Smooth muscle cell (in vitro differentiated cells): ENCODE measurements around the gene LAMB3. TPM values are rescaled to one million over a fixed set of nuclear protein-coding genes. Genes with fewer than 3 reads are reported as not detected.

Experiments
- DNase-seq: peaks from one replicate; lab custom pipeline; 2025; ENCODE audit not compliant: unreplicated experiment; lab: John Stamatoyannopoulos, UW
- H2AFZ ChIP-seq: fragments of 200-600 bp; sonication (generic); 2 replicates; pipeline ENCODE4 v1.6.0; 2016; ENCODE audit warnings: antibody characterized with exemption, low read depth, mild to moderate bottlenecking
- H3F3A ChIP-seq: fragments of 200-600 bp; sonication (generic); 2 replicates; pipeline ENCODE4 v1.6.0; 2017; ENCODE audit warnings: antibody characterized with exemption, low read depth
- H3K27ac ChIP-seq: fragments of 200-600 bp; sonication (generic); 2 replicates; pipeline ENCODE4 v1.5.1; 2016; ENCODE audit warnings: low read depth, mild to moderate bottlenecking
- H3K27me3 ChIP-seq: fragments of 200-600 bp; sonication (generic); 2 replicates; pipeline ENCODE4 v1.6.1; 2016; ENCODE audit warnings: low read depth, mild to moderate bottlenecking
- H3K36me3 ChIP-seq: fragments of 200-600 bp; sonication (generic); 2 replicates; pipeline ENCODE4 v1.5.1; 2016; ENCODE audit warnings: low read depth
- H3K4me1 ChIP-seq: fragments of 200-600 bp; sonication (generic); 2 replicates; pipeline ENCODE4 v1.5.1; 2016; ENCODE audit warnings: low read depth
- H3K4me2 ChIP-seq: fragments of 200-600 bp; sonication (generic); 2 replicates; pipeline ENCODE4 v1.6.0; 2016; ENCODE audit warnings: mild to moderate bottlenecking
- H3K4me3 ChIP-seq: fragments of 200-600 bp; sonication (generic); 2 replicates; pipeline ENCODE4 v1.5.1; 2016; ENCODE audit warnings: mild to moderate bottlenecking
- H3K79me2 ChIP-seq: fragments of 200-600 bp; sonication (generic); 2 replicates; pipeline ENCODE4 v1.6.0; 2016; ENCODE audit warnings: low read depth, mild to moderate bottlenecking
- H3K9ac ChIP-seq: fragments of 200-600 bp; sonication (generic); 2 replicates; pipeline ENCODE4 v1.6.0; 2016; ENCODE audit warnings: low read depth
- H3K9me3 ChIP-seq: fragments of 200-600 bp; sonication (generic); replicated peaks from 2 replicates; pipeline ENCODE4 v1.5.1; 2016; ENCODE audit warnings: low read depth
- H4K20me1 ChIP-seq: fragments of 200-600 bp; sonication (generic); 2 replicates; pipeline ENCODE4 v1.6.0; 2016; ENCODE audit warnings: low read depth
- WGBS: methylation state at CpG from one replicate; pipeline ENCODE4 v1.1.7; 2016; ENCODE audit warnings: low lambda C conversion rate; 5-methylcytosine and 5-hydroxymethylcytosine counted together
- polyA plus RNA-seq: library from polyadenylated mRNA; unstranded; fragments of >200 nt; fragmentation: Nextera tagmentation; extraction: Ambion mirVana; gene quantifications from 2 replicates; pipeline ENCODE4 v1.2.1, GENCODE V29; 2016
- total RNA-seq: library from RNA; depleted of rRNA; stranded (reverse); fragments of >200 nt; gene quantifications from 2 replicates; pipeline ENCODE4 v1.2.3, GENCODE V29; 2014
- TF ChIP-seq, protein P1 (sequence below): fragments of 200-600 bp; sonication (generic); IDR thresholded peaks from 2 replicates; pipeline ENCODE4 v1.5.1; 2017; ENCODE audit warnings: borderline replicate concordance, mild to moderate bottlenecking, antibody characterized with exemption; ENCODE audit not compliant: insufficient read depth, poor library complexity, severe bottlenecking

The LAMB3 gene
- total and polyA plus RNA-seq, 2 experiments from 2014 or later, result 17.0 to 24.0 TPM

DNA sequence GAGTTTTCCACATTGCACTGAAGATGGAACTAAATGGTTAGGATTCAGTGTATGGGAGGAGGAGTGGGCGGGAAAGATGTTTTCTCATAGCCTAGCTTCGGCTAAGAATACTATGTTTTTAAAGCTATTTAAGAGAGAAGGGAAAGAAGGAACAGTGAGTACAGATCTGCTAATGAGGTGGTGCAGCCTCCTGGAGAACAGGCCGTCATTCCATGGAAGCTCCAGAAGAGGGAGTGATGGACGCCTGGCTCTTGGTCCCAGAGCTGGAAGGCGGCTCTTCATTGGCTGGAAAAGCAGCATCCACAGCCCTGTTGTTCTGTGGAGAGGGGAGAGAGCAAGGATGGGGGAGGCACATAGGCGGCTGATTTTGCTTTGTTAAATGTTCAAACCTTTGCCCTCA, 61.8 kb downstream of the LAMB3 start:
- no peaks in the 10 kb centered on the region for H3K9me3 ChIP-seq
- no peaks in the 10 kb centered on the region for H3K79me2 ChIP-seq
- no peak overlapping the region for H3K9ac ChIP-seq
- no peak overlapping the region for H3K27ac ChIP-seq
- no peaks in the 10 kb centered on the region for H3F3A ChIP-seq
- WGBS, result 69% methylated on average over 6 of the region's 6 CpGs
- TF ChIP-seq, protein P1, sequence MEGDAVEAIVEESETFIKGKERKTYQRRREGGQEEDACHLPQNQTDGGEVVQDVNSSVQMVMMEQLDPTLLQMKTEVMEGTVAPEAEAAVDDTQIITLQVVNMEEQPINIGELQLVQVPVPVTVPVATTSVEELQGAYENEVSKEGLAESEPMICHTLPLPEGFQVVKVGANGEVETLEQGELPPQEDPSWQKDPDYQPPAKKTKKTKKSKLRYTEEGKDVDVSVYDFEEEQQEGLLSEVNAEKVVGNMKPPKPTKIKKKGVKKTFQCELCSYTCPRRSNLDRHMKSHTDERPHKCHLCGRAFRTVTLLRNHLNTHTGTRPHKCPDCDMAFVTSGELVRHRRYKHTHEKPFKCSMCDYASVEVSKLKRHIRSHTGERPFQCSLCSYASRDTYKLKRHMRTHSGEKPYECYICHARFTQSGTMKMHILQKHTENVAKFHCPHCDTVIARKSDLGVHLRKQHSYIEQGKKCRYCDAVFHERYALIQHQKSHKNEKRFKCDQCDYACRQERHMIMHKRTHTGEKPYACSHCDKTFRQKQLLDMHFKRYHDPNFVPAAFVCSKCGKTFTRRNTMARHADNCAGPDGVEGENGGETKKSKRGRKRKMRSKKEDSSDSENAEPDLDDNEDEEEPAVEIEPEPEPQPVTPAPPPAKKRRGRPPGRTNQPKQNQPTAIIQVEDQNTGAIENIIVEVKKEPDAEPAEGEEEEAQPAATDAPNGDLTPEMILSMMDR, result peak; percentile 17
- no peak for DNase-seq
- H3K36me3 ChIP-seq, result no peaks in the 10 kb centered on the region
- H3K4me2 ChIP-seq, result no peak overlapping the region
- H3K4me3 ChIP-seq, result no peak overlapping the region
- H4K20me1 ChIP-seq, result no peaks in the 10 kb centered on the region
- H2AFZ ChIP-seq, result no peak overlapping the region
- H3K27me3 ChIP-seq, result peaks cover 10% of the 10 kb centered on the region
- peaks cover 4% of the 10 kb centered on the region for H3K4me1 ChIP-seq

DNA sequence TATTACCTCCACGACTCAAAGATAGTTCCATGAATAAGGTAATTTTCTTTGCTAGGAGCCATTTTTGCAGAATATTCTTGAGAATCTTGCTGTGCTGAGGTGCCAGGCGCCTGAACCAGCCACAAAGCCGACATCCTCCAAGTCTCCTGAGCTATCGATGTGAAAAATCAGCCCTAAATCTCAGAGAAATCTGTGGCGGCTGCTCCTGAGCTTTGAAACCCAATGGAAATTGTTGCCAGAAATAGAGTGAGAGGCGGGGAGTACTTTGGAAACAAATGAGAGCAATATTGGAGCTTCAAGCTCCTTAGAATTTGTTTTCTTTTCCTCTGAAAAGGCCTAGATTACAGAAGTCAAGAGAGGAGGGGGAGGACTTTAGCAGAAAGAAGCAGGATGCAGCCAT, 62.4 kb downstream of the LAMB3 start:
- Histone ChIP-seq H3K27me3 (peaks cover 14% of the 10 kb centered on the region), H3K9ac (no peak overlapping the region), H2AFZ (no peak overlapping the region), H3K4me2 (no peak overlapping the region), H3K9me3 (no peaks in the 10 kb centered on the region), H3K4me3 (no peak overlapping the region), H3F3A (no peaks in the 10 kb centered on the region), H3K4me1 (peaks cover 6% of the 10 kb centered on the region), H4K20me1 (no peaks in the 10 kb centered on the region), H3K27ac (no peak overlapping the region), H3K79me2 (no peaks in the 10 kb centered on the region), H3K36me3 (no peaks in the 10 kb centered on the region)
- WGBS, result 92% methylated on average over 6 of the region's 6 CpGs
- TF ChIP-seq, protein P1, result no peak
- DNase-seq, result no peak

DNA sequence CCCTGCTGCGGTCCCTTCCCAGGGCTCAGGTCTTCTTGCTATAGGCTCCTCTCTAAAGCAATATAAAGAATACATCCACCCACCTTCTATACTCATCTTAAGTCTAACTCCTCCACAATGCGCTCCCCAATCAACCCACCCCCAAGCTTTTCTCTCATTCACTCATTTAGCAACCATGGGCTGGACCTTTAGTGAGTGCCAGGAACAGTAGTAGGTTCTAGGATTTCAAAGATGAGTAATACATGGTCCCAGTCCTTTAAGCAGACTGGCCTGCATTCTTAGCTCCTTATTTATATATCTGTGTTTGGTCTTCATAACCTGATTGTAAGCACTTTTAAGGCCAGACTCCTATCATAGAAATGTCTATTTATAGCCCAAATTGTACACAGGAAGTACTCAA, 62.8 kb downstream of the LAMB3 start:
- H4K20me1 ChIP-seq, result no peaks in the 10 kb centered on the region
- 92% methylated on average over 2 of the region's 2 CpGs for WGBS
- no peak overlapping the region for H2AFZ ChIP-seq
- H3K79me2 ChIP-seq, result no peaks in the 10 kb centered on the region
- H3K9me3 ChIP-seq, result no peaks in the 10 kb centered on the region
- no peaks in the 10 kb centered on the region for H3F3A ChIP-seq
- TF ChIP-seq, protein P1, result no peak
- H3K4me1 ChIP-seq, result peaks cover 11% of the 10 kb centered on the region
- no peak overlapping the region for H3K4me3 ChIP-seq
- peaks cover 16% of the 10 kb centered on the region for H3K27me3 ChIP-seq
- no peak overlapping the region for H3K9ac ChIP-seq
- no peaks in the 10 kb centered on the region for H3K36me3 ChIP-seq
- H3K4me2 ChIP-seq, result no peak overlapping the region
- no peak overlapping the region for H3K27ac ChIP-seq
- no peak for DNase-seq

DNA sequence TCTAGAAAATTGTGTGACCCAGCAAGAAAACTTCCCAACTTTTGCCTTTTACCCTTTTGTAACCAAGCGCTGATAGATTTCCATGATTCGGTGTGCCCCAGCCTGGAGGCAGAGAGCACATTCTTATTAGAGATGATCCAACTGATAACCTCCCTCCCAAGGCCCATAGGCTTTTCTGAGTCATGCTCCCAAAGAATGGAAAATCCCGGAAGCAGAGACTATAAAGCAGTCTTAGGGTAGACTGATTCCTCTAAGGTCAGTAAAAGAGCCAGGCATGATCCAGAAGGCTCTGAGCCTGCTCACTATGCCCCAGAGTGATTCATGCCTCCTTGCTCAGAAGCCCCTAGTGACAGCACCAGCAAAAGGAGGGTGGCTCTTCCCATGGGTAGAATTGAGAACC, 64.4 kb downstream of the LAMB3 start:
- Histone ChIP-seq H3K79me2 (no peaks in the 10 kb centered on the region), H3K4me3 (no peak overlapping the region), H2AFZ (no peak overlapping the region), H3F3A (no peaks in the 10 kb centered on the region), H3K9ac (no peak overlapping the region), H3K4me2 (peak overlapping the region; percentile 23), H4K20me1 (no peaks in the 10 kb centered on the region), H3K36me3 (no peaks in the 10 kb centered on the region), H3K4me1 (peaks cover 12% of the 10 kb centered on the region), H3K27ac (no peak overlapping the region), H3K9me3 (no peaks in the 10 kb centered on the region), H3K27me3 (peaks cover 21% of the 10 kb centered on the region)
- TF ChIP-seq, protein P1, result no peak
- no peak for DNase-seq
- WGBS, result 34% methylated on average over 3 of the region's 3 CpGs
